DOHH2 (cell line): Measurements from ENCODE around the gene MYL5.

ENCODE experiments used
- H3F3A ChIP-seq: fragments of 200-600 bp; sonication (generic), shearing (Covaris generic); 2 replicates; pipeline ENCODE4 v1.6.0; 2016; ENCODE audit warnings: antibody characterized with exemption, mild to moderate bottlenecking; ENCODE audit not compliant: control insufficient read depth, insufficient read depth
- H3K27ac ChIP-seq: fragments of 200-600 bp; sonication (generic); 2 replicates; pipeline ENCODE4 v1.5.1; 2014; ENCODE audit warnings: low read depth, mild to moderate bottlenecking, low read length, moderate library complexity
- H3K27me3 ChIP-seq: fragments of 200-600 bp; sonication (generic); 2 replicates; pipeline ENCODE4 v1.6.1; 2014; ENCODE audit warnings: mild to moderate bottlenecking, low read length, mixed read lengths; ENCODE audit not compliant: control insufficient read depth
- H3K36me3 ChIP-seq: fragments of 200-600 bp; sonication (generic); 2 replicates; pipeline ENCODE4 v1.6.1; 2014; ENCODE audit warnings: mild to moderate bottlenecking, low read length, moderate library complexity, mixed read lengths; ENCODE audit not compliant: control insufficient read depth
- H3K4me1 ChIP-seq: fragments of 200-600 bp; sonication (generic); 2 replicates; pipeline ENCODE4 v1.6.1; 2014; ENCODE audit warnings: mild to moderate bottlenecking, low read length, mixed read lengths; ENCODE audit not compliant: control insufficient read depth
- H3K4me2 ChIP-seq: fragments of 200-600 bp; sonication (generic); 2 replicates; pipeline ENCODE4 v1.6.0; 2014; ENCODE audit warnings: mild to moderate bottlenecking, low read length, moderate library complexity
- H3K4me3 ChIP-seq: fragments of 200-600 bp; sonication (generic); 2 replicates; pipeline ENCODE4 v1.5.1; 2014; ENCODE audit warnings: mild to moderate bottlenecking, low read length, mixed read lengths
- H3K79me2 ChIP-seq: fragments of 200-600 bp; sonication (generic); 2 replicates; pipeline ENCODE4 v1.6.1; 2014; ENCODE audit warnings: mild to moderate bottlenecking, low read length, mixed read lengths; ENCODE audit not compliant: control insufficient read depth
- H3K9me2 ChIP-seq: fragments of 200-600 bp; sonication (generic); replicated peaks from 2 replicates; pipeline ENCODE4 v1.6.1; 2014; ENCODE audit warnings: mild to moderate bottlenecking, low read length, mixed read lengths; ENCODE audit not compliant: control insufficient read depth
- H3K9me3 ChIP-seq: fragments of 200-600 bp; sonication (generic); 2 replicates; pipeline ENCODE4 v1.6.1; 2014; ENCODE audit warnings: antibody characterized with exemption, low read length, mixed read lengths; ENCODE audit not compliant: control insufficient read depth, insufficient read depth
- H4K20me1 ChIP-seq: fragments of 200-600 bp; sonication (generic); 2 replicates; pipeline ENCODE4 v1.6.0; 2014; ENCODE audit warnings: low read depth, mild to moderate bottlenecking, antibody characterized with exemption, low read length, moderate library complexity; ENCODE audit not compliant: control insufficient read depth, insufficient read depth
- EZH2phosphoT487 ChIP-seq: fragments of 200-600 bp; sonication (generic); IDR thresholded peaks from 2 replicates; pipeline ENCODE4 v1.6.1; 2017; ENCODE audit warnings: borderline replicate concordance, mild to moderate bottlenecking, antibody characterized with exemption, low read length, moderate library complexity, mixed read lengths
- TF ChIP-seq, protein P1 (sequence below): fragments of 200-600 bp; sonication (generic); IDR thresholded peaks from one replicate; pipeline ENCODE4 v1.5.1; 2014; ENCODE audit warnings: antibody characterized with exemption, mild to moderate bottlenecking, low read depth, low read length; ENCODE audit not compliant: poor library complexity, severe bottlenecking

Gene MYL5

DNA sequence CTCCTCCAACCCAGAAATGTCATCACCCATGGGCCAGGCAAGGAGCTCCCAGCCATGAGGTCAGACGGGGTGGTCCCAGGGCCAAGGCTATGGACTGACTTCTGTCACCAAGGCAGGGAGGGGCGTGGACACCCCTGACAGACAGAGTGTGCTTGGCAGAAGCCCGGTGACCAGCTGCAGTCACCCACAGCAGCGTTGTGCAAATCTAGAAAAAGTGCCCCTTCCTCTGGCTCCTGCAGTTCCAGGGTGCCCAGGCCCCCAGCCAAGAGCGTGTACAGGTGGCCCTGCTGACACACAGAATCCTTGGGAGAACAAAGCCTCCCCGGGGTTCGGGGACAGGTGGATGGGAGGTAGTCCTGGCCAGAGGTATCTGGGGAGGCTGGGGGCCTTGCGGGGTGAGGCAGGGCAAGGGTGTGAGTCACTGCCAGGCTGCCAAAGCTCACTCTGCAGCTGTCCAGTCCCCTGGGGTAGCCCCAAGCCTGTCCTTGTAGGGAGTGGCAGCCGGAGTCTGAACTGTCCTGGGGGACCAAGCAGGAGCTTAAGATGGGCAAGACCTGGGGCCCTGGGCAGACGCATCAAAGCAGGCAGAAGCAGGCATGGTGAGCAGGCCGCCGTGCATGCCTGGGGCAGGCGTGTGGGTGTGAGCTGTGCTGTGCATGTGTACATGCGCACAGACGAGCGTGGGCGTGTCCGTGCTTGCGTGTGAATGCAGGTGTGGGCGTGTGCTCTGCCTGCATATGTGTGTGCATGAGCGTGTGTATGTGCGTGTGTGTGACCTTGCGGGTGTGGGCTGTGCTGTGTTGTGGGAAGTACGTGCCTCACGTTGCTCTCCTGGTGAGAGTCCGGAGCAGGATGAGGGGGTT lies 3.3 kb downstream of the MYL5 start:
- no peaks in the 10 kb centered on the region for H3K9me3 ChIP-seq
- peaks cover 22% of the 10 kb centered on the region for H3K36me3 ChIP-seq
- H3K9me2 ChIP-seq, result no peaks in the 10 kb centered on the region
- H3K4me2 ChIP-seq, result peak overlapping the region; percentile 95
- H3K4me3 ChIP-seq, result peak overlapping the region; percentile 89
- H3K79me2 ChIP-seq, result peaks cover 24% of the 10 kb centered on the region
- H3K4me1 ChIP-seq, result peaks cover 63% of the 10 kb centered on the region
- TF ChIP-seq EZH2phosphoT487, result no peak
- TF ChIP-seq, protein P1, sequence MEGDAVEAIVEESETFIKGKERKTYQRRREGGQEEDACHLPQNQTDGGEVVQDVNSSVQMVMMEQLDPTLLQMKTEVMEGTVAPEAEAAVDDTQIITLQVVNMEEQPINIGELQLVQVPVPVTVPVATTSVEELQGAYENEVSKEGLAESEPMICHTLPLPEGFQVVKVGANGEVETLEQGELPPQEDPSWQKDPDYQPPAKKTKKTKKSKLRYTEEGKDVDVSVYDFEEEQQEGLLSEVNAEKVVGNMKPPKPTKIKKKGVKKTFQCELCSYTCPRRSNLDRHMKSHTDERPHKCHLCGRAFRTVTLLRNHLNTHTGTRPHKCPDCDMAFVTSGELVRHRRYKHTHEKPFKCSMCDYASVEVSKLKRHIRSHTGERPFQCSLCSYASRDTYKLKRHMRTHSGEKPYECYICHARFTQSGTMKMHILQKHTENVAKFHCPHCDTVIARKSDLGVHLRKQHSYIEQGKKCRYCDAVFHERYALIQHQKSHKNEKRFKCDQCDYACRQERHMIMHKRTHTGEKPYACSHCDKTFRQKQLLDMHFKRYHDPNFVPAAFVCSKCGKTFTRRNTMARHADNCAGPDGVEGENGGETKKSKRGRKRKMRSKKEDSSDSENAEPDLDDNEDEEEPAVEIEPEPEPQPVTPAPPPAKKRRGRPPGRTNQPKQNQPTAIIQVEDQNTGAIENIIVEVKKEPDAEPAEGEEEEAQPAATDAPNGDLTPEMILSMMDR, result no peak
- H4K20me1 ChIP-seq, result no peaks in the 10 kb centered on the region
- peaks cover 10% of the 10 kb centered on the region for H3F3A ChIP-seq
- H3K27me3 ChIP-seq, result no peaks in the 10 kb centered on the region
- peak overlapping the region; percentile 92 for H3K27ac ChIP-seq

DNA sequence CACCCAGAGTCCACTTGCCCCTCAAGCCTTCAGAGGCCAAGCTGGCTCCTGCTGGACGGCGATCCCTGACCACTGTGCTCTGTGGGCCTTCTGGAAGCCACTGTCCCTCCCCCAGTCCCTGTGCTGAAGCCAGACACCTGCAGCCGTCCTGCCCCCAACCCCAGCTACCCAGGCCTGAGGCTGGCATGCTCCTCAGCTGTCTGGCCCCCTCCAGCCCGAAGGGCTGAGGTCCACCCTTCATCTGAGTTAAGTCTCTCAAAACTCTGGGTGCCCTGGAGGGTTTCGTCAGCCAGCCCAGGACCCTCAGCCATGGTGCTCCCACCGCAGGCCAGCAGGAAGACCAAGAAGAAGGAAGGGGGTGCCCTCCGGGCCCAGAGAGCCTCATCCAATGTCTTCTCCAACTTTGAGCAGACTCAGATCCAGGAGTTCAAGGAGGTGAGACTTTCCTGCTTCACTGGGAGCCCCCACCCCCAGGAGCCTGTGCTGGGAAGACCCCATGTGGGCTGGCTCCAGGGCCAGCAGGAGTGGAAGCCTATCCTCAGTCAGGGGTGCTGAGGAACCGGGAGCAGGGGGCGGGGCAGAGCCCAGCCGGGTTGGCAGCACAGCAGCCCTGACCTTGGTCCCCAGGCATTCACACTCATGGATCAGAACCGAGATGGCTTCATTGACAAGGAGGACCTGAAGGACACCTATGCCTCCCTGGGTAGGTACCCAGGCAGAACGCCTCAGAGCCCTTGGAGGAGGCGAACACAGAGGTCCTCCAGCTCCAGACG lies 4.2 kb downstream of the MYL5 start:
- peak overlapping the region; percentile 95; the same call in 1 of the 2 replicates for H3K4me2 ChIP-seq
- peaks cover 10% of the 10 kb centered on the region for H3F3A ChIP-seq
- H3K79me2 ChIP-seq, result peaks cover 15% of the 10 kb centered on the region
- peaks cover 59% of the 10 kb centered on the region for H3K4me1 ChIP-seq
- no peaks in the 10 kb centered on the region for H3K9me3 ChIP-seq
- H3K36me3 ChIP-seq, result peaks cover 13% of the 10 kb centered on the region
- H4K20me1 ChIP-seq, result no peaks in the 10 kb centered on the region
- H3K4me3 ChIP-seq, result no peak overlapping the region
- H3K27me3 ChIP-seq, result no peaks in the 10 kb centered on the region
- TF ChIP-seq, protein P1, result no peak
- no peak for TF ChIP-seq EZH2phosphoT487
- no peaks in the 10 kb centered on the region for H3K9me2 ChIP-seq
- H3K27ac ChIP-seq, result no peak overlapping the region

DNA sequence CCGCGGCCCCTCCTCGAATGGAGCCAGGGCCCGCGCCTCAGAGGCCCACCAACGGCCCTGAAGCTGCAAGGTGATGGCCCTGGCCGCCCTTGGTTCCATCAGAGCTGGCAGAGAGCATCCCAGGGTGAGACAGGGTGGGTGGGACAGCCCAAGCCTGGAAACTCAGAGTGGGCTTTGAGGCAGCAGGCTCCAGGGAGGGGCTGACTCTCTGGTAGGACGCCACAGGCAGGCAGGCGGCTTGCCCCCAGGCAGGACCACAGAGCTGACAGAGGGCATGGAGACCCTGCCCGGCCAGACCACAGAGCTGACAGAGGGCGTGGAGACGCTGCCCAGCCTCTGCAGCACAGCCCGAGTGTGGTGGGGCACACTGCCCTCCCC lies 4.8 kb downstream of the MYL5 start:
- Histone ChIP-seq H3K9me3 (no peaks in the 10 kb centered on the region), H3K4me1 (peaks cover 64% of the 10 kb centered on the region), H3K4me3 (no peak overlapping the region), H3K9me2 (no peaks in the 10 kb centered on the region), H3K27me3 (no peaks in the 10 kb centered on the region), H3K4me2 (no peak overlapping the region), H3K79me2 (peaks cover 12% of the 10 kb centered on the region), H3F3A (peaks cover 10% of the 10 kb centered on the region), H4K20me1 (no peaks in the 10 kb centered on the region), H3K36me3 (peaks cover 11% of the 10 kb centered on the region), H3K27ac (no peak overlapping the region)
- TF ChIP-seq, protein P1, result no peak
- TF ChIP-seq EZH2phosphoT487, result no peak
